Uterus (tissue), 2 donors: ENCODE measurements around the gene CELF2.
A peak's percentile ranks its signal among the peaks of the same experiment; 100 is the strongest.

ENCODE experiments used
- POLR2A ChIP-seq, 2 donors: fragments of 450-650 bp; IDR thresholded peaks; one replicate each; pipeline ENCODE4 v1.6.1; 2016; ENCODE audit warnings: antibody characterized with exemption in 2 of 2, mild to moderate bottlenecking in 1 of 2, moderate library complexity in 1 of 2
- TF ChIP-seq, protein P1 (sequence below), 4 experiments: fragments of 200-600 bp in 2 of 4; fragments of 450-650 bp in 2 of 4; sonication (generic) in 2 of 4; IDR thresholded peaks; one replicate each; pipeline ENCODE4 v1.5.1; 2016 to 2019; ENCODE audit warnings: antibody characterized with exemption in 4 of 4, mild to moderate bottlenecking in 2 of 4, moderate library complexity in 1 of 4

DNA sequence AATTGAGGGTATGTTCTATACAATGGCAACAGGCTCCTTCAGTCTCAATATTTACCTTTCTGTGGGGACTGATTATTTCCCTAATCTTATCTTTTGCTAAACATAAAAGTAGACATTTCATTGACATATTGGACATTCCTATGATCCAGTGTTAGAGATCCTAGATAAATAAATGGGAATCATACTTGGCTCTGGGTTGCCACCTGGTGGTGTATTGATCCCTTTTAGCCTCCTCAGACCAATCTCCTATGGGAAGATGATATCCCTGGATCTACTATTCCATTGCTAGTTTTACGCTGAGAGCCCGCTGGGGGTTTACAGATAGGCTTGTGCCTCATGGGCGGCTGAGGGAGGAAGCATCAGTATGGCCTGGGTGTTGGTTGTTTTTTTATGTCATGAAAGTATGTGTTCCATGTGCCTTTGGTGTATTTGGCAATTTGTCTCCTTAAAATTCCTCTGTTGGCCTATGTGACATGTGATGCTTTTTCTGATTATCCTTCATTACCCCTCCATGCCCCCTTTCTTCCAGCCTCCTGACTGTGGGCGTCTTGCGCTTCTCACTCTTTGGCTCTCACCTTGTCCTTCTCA lies 18.8 kb downstream of the CELF2 start:
- TF ChIP-seq, protein P1, sequence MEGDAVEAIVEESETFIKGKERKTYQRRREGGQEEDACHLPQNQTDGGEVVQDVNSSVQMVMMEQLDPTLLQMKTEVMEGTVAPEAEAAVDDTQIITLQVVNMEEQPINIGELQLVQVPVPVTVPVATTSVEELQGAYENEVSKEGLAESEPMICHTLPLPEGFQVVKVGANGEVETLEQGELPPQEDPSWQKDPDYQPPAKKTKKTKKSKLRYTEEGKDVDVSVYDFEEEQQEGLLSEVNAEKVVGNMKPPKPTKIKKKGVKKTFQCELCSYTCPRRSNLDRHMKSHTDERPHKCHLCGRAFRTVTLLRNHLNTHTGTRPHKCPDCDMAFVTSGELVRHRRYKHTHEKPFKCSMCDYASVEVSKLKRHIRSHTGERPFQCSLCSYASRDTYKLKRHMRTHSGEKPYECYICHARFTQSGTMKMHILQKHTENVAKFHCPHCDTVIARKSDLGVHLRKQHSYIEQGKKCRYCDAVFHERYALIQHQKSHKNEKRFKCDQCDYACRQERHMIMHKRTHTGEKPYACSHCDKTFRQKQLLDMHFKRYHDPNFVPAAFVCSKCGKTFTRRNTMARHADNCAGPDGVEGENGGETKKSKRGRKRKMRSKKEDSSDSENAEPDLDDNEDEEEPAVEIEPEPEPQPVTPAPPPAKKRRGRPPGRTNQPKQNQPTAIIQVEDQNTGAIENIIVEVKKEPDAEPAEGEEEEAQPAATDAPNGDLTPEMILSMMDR (IDR thresholded peaks at IDR 0.05): peak; percentile 45 to 64 (median 60)
- TF ChIP-seq POLR2A (IDR thresholded peaks at IDR 0.05): no peak
